Measurements from ENCODE around the gene TMEM217. TPM values are rescaled to one million over a fixed set of nuclear protein-coding genes. Genes with fewer than 3 reads are reported as not detected.

Gene TMEM217
- total RNA-seq, 4 donors from 2014 or later: 0.41 to 1.4 (median 1.1) TPM; not detected in 1

GRCh38 chr6:37304766-37305165 lies 46.8 kb upstream of the TMEM217 start:
- H3K27ac ChIP-seq: no peak overlapping the region
- no peak for DNase-seq
- in situ Hi-C loops (cut with MboI; ENCODE audit: low pct_ligation_motif_present in 1 of 4, low pct_unique_long_range_greater_than_20kb in 1 of 4, low sequenced_read_pairs in 3 of 4): no loop called here
- intact Hi-C loops (cut with DNase I; ENCODE audit: low total_unique reads): no loop called here
- TF ChIP-seq EP300 (IDR thresholded peaks at IDR 0.05; ENCODE audit: low read depth): no peak
- TF ChIP-seq POLR2A (IDR thresholded peaks at IDR 0.05): no peak
- TF ChIP-seq POLR2AphosphoS5 (IDR thresholded peaks at IDR 0.05): no peak
- no peak for TF ChIP-seq CTCF (IDR thresholded peaks at IDR 0.05)
- H3K9me3 ChIP-seq: no peaks in the 10 kb centered on the region
- 97 to 98% methylated on average over 4 to 7 of the region's 7 CpGs for WGBS, 2 donors (ENCODE audit: low coverage in 1 of 2)
- H3K27me3 ChIP-seq: no peaks in the 10 kb centered on the region
- peaks cover 0 to 12% (median 3%) of the 10 kb centered on the region in 4 donors for H3K36me3 ChIP-seq
- no peak overlapping the region for H3K4me3 ChIP-seq
- H3K4me1 ChIP-seq: peaks cover 0 to 12% (median 4%) of the 10 kb centered on the region in 4 donors

GRCh38 chr6:37303891-37304503 lies 46.1 kb upstream of the TMEM217 start:
- H3K9me3 ChIP-seq: no peaks in the 10 kb centered on the region
- WGBS, 2 donors (ENCODE audit: low coverage in 1 of 2): 67 to 70% methylated on average over 3 of the region's 3 CpGs
- no peak for DNase-seq
- in situ Hi-C loops (cut with MboI; ENCODE audit: low pct_ligation_motif_present in 1 of 4, low pct_unique_long_range_greater_than_20kb in 1 of 4, low sequenced_read_pairs in 3 of 4) (no loop called here), intact Hi-C loops (cut with DNase I; ENCODE audit: low total_unique reads) (no loop called here)
- no peaks in the 10 kb centered on the region for H3K27me3 ChIP-seq
- H3K4me3 ChIP-seq: no peak overlapping the region
- peaks cover 0 to 12% (median 4%) of the 10 kb centered on the region in 4 donors for H3K4me1 ChIP-seq
- no peak overlapping the region for H3K27ac ChIP-seq
- TF ChIP-seq CTCF (IDR thresholded peaks at IDR 0.05) (peak in 3 of 5 experiments; percentile 15 to 17 (median 17)), POLR2AphosphoS5 (IDR thresholded peaks at IDR 0.05) (no peak), EP300 (IDR thresholded peaks at IDR 0.05; ENCODE audit: low read depth) (no peak)
- H3K36me3 ChIP-seq: peaks cover 0 to 12% (median 3%) of the 10 kb centered on the region in 4 donors

- TF ChIP-seq CTCF (IDR thresholded peaks at IDR 0.05): no peak
- TF ChIP-seq EP300 (IDR thresholded peaks at IDR 0.05; ENCODE audit: low read depth): no peak
- no peak for TF ChIP-seq POLR2A (IDR thresholded peaks at IDR 0.05)
- TF ChIP-seq POLR2AphosphoS5 (IDR thresholded peaks at IDR 0.05): no peak
- Histone ChIP-seq H3K9me3 (no peaks in the 10 kb centered on the region), H3K27ac (no peak overlapping the region), H3K4me3 (no peak overlapping the region), H3K36me3 (peaks cover 0 to 12% (median 3%) of the 10 kb centered on the region in 4 donors), H3K4me1 (peaks cover 0 to 7% (median 3%) of the 10 kb centered on the region in 4 donors), H3K27me3 (no peaks in the 10 kb centered on the region)
- 67 to 83% methylated on average over 4 to 6 of the region's 6 CpGs for WGBS, 2 donors (ENCODE audit: low coverage in 1 of 2)
- in situ Hi-C loops (cut with MboI; ENCODE audit: low pct_ligation_motif_present in 1 of 4, low pct_unique_long_range_greater_than_20kb in 1 of 4, low sequenced_read_pairs in 3 of 4): no loop called here
- no peak for DNase-seq
- intact Hi-C loops (cut with DNase I; ENCODE audit: low total_unique reads): no loop called here
Observed at GRCh38 chr6:37303091-37303660, 45.2 kb upstream of the TMEM217 start.

DNA sequence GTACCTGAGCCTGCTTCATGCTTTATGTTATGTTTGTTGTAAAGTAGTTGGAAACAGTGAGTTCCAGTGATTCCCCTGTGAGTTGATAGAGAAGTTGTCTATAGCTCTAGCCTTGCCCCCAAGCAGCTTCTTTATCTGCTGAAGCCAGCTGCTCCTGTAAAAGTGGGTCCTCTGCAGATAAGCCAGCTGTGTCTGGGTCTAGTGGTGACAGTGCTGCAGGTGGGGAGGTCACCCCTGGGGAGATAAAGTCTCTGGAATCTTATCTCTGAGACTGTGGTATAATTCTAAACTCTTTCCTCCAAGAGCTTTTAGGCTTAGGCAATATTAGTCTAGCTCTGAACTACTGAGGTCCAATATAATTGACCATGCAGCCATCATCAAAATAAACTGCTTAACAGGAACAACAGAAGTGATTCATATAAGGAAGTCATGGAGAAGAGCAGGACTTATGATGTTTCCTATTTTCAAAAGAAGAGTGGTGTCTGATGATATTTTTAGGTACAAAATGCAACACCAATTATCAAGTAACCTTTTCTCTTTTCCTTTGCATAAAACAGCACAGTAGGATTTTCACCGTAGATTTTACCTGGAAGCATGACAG lies 44.2 kb upstream of the TMEM217 start:
- DNase-seq: no peak
- TF ChIP-seq EP300 (IDR thresholded peaks at IDR 0.05; ENCODE audit: low read depth) (no peak), POLR2A (IDR thresholded peaks at IDR 0.05) (no peak)
- Histone ChIP-seq H3K36me3 (peaks cover 0 to 12% (median 5%) of the 10 kb centered on the region in 4 donors), H3K4me3 (no peak overlapping the region), H3K9me3 (no peaks in the 10 kb centered on the region), H3K27me3 (no peaks in the 10 kb centered on the region), H3K4me1 (no peaks in the 10 kb centered on the region), H3K27ac (no peak overlapping the region)
- intact Hi-C loops (cut with DNase I; ENCODE audit: low total_unique reads): no loop called here
- WGBS, 2 donors (ENCODE audit: low coverage in 1 of 2): 100% methylated on average over 1 of the region's 1 CpG; no CpG with 5 or more reads in 1 of the 2 donors
- in situ Hi-C loops (cut with MboI; ENCODE audit: low pct_ligation_motif_present in 1 of 4, low pct_unique_long_range_greater_than_20kb in 1 of 4, low sequenced_read_pairs in 3 of 4): no loop called here
